Breast epithelium (tissue), 3 donors: ENCODE results near the gene RITA1.
A peak's percentile ranks its signal among the peaks of the same experiment; 100 is the strongest.

Experiments used
- POLR2A ChIP-seq: fragments of 450-650 bp; IDR thresholded peaks from one replicate; pipeline ENCODE4 v1.6.1; 2016; ENCODE audit warnings: antibody characterized with exemption, mild to moderate bottlenecking, moderate library complexity
- POLR2AphosphoS5 ChIP-seq, 3 donors: sonication (generic); formaldehyde crosslinking; IDR thresholded peaks; one replicate each; pipeline ENCODE4 v1.6.1; 2017; ENCODE audit warnings: antibody characterized with exemption in 3 of 3
- TF ChIP-seq, protein P1 (sequence below), 3 donors: fragments of 450-650 bp; IDR thresholded peaks; one replicate each; pipeline ENCODE4 v1.5.1; 2016 to 2017; ENCODE audit warnings: antibody characterized with exemption in 3 of 3, mild to moderate bottlenecking in 3 of 3, moderate library complexity in 3 of 3

DNA sequence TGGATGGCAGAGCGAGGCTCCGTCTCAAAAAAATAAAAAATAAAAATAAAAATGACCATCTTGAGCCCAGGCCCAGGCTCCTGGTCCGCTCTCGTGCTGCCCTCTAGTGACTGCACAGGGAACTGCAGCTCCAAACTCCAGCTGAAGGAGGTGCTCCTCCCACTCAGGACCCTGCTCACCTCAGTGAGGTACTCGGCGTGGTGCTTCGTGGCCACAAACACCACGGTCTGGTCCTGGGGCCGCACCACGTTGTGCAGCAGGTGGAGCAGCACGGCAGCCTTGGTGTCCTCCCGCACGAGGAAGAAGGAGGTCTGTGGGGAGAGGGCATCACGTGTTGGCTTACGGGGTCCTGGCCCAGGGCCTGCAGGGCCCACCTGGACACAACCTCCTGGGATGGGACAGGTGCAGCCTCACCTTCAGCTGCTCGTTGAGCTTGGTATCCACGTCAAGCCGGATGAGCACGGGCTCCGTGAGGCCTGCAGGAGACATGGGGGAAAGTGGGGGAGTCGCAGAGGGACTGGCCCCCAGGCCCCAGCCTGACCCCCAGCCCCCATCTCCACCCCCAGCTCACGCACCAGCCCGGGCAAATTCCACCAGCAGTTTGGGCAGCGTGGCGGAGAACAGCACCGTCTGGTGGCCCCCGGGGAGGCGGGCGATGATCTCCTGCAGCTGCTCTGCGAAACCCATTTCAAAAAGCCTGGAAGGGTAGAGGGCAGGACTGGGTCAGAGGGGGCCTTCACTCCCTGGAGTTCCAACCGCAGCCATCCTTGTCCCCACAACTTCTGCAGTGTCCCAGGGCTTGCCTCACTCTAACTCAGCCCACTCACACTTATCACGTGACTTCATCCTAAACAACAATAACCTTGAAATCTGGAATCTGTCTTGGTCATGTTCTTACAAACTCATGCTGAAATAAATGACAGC lies 10.8 kb upstream of the RITA1 start:
- TF ChIP-seq, protein P1, sequence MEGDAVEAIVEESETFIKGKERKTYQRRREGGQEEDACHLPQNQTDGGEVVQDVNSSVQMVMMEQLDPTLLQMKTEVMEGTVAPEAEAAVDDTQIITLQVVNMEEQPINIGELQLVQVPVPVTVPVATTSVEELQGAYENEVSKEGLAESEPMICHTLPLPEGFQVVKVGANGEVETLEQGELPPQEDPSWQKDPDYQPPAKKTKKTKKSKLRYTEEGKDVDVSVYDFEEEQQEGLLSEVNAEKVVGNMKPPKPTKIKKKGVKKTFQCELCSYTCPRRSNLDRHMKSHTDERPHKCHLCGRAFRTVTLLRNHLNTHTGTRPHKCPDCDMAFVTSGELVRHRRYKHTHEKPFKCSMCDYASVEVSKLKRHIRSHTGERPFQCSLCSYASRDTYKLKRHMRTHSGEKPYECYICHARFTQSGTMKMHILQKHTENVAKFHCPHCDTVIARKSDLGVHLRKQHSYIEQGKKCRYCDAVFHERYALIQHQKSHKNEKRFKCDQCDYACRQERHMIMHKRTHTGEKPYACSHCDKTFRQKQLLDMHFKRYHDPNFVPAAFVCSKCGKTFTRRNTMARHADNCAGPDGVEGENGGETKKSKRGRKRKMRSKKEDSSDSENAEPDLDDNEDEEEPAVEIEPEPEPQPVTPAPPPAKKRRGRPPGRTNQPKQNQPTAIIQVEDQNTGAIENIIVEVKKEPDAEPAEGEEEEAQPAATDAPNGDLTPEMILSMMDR (IDR thresholded peaks at IDR 0.05), result peak; percentile 79 to 93 (median 87)
- no peak for TF ChIP-seq POLR2A
- no peak for TF ChIP-seq POLR2AphosphoS5 (IDR thresholded peaks at IDR 0.05)
